ENCODE measurements around the gene CPN1.
"Not testable (repeated sequence)": the region's sequence is repeated elsewhere in the genome, so short reads cannot be mapped to it uniquely, and the experiment has no call there.

CPN1 gene

GRCh38 chr10:100081075-100082001 lies at the start of gene CPN1:
Gene CPN1, minus strand, starts transcription at chr10:100081869. Its CDS starts 244 bp downstream, at chr10:100081625.
- no peak for DNase-seq

DNA sequence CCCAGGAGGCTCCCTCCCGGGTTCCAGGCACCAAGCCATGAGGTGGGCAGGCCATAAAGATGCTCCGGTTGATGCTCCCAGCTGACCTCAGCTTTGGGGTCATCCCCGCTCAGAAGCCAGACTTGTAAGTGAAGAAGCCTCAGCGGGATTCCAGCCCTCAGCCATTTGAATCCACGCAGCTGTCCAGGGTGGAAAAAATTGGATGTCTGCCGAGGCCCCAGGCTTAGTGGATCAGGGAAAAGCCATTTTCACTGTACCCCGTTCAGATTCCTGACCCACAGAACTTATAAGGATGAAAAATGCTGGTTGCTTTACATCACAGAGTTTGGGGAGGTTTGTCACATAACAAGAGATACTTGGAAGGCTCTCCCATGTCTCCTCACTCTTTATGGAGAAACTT lies 49.2 kb upstream of the CPN1 start:
- DNase-seq, result no peak

DNA sequence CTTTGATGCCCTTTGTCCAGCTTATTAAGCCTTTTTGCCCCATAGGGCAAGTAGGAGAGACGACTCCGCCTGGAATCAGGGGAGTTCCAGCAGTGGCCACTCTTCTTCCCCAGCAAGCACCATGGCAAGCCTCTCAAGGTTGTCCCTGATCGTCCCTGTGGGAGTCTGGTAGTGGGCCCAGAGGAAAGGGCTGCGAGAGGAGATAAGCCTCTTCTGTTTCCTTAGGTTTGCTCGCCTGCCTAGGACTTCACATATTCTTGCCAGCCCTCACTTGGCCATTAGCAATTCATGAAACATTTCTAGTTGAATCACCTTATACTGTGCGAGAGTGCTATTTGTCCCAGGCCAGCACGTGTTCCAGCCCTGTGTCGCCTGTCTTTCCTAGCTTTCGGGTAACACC lies 47.8 kb upstream of the CPN1 start:
- no peak for DNase-seq

DNA sequence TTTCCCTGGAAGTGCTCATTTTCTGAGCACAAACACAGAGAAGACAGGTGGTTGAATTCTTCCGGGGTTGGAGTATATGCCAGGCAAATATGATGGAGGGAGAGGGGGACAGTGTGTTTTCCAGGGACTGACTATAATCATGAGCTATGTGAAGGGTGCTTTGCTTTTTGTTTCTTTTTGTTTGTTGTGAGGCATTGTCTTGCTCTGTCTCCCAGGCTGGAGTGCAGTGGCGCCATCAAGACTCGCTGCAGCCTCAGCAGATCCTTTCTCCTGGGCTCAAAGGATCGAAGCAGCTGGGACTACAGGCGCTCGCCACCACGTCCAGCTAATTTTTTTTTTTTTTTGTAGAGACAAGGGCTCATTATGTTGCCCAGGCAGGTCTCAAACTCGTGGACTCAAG lies 47.3 kb upstream of the CPN1 start:
- no peak for DNase-seq

GRCh38 chr10:100125335-100125734 lies 43.7 kb upstream of the CPN1 start:
- DNase-seq, result not testable (repeated sequence)

DNA sequence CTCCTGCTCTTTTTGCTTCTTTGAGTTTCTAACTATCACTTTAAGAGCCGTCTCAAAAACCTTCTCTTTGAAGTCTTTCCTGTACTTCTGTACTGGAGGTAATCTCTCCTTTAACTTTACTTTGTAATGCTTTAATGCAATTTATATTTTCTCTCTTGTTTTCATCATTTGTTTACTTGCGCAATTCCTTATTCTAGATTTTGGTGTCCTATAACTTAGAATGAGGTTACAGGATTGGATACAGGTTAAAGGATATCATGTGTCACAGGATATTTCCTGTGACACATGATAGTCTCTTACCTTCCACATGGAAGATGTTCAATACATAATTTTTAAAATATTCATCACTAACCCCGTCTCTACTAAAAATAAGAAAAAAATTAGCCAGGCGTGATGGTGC lies 42.4 kb upstream of the CPN1 start:
- no peak for DNase-seq

DNA sequence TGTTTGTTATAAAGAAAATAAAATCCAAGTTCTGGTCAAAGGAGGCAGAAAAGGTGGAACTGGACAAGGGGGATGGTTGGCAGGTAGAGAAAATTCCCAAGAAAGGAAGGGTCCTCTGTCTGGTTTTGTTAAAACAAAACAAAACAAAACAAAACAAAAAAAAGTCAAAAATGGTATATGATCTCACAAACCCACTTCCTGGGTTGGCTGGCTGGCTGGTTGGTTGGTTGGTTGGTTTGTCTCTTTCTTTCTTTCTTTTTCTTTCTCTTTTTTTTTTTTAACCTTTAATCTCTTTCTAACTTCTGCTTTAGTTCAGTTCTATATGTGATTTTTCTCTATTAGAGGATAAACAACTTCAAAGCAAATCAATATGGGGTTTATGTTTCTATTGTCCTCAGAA lies 41.1 kb upstream of the CPN1 start:
- no peak for DNase-seq

DNA sequence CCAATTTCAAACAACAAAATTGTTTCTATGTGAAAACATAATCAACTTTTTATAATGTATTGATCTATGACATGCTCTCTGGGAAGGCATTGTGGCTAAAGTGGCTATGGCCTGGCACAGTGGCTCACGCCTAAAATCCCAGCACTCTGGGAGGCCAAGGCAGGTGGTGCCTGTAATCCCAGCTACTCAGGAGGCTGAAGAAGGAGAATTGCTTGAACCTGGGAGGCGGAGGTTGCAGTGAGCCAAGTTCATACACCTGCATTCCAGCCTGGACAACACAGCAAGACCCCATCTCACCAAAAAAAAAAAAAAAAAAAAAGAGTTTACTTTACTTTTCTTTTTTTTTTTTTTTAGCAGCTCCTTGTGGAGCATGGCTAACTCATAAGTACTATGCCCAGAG lies 38.9 kb upstream of the CPN1 start:
- DNase-seq, result no peak

DNA sequence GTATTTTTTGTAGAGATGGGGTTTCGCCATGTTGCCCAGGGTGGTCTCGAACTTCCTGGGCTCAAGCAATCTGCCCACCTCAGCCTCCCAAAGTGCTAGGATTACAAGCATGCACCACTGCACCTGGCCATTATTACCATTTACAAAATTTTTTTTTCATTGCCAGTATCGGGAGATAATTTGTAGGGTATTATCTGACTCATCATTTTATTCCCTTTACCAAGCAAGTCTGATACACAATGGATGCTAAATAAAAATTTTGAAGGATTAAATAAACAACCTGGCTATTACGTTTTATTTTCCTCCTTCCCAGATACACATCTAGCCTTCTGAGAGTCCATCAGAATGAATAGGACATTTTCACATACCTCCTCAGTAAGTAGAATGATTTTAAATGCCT lies 38.1 kb upstream of the CPN1 start:
- no peak for DNase-seq

DNA sequence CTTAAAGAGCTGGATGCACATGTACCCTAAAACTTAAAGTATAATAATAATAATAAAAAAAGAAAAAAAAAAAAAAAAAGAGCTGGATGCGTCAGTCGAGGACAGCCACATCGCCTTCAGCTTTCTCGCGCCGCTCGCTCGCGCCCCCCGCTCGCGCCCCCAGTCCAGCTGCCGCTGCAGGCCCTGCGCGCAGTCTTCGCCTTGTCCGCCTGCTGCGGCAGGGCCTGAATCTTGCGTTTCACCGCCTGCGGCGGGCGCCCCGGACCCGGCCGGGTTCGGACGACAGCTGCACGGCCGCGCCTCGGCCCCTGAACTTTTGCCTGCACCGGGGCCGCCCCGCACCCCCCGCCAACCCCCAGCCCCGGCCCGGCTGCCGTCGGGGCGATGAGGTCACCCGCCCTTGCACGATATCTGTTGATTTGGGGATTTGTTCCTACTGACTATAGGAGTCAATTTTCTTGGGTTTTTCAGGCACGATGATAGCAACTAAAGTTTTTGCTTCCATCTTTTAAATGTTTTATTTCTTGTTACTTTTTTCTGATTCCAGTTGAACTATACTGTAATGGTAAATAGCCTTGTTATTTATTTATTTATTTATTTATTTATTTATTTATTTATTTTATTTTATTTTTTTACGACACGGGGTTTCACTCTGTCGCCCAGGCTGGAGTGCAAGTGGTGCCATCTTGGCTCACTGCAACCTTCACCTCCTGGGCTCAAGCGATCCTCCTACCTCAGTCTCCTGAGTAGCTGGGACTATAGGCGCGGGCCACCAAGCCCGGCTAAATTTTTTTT lies 33.5 kb upstream of the CPN1 start:
- DNase-seq, result no peak

- no peak for DNase-seq
Observed at GRCh38 chr10:100114460-100114859, 32.8 kb upstream of the CPN1 start.

DNA sequence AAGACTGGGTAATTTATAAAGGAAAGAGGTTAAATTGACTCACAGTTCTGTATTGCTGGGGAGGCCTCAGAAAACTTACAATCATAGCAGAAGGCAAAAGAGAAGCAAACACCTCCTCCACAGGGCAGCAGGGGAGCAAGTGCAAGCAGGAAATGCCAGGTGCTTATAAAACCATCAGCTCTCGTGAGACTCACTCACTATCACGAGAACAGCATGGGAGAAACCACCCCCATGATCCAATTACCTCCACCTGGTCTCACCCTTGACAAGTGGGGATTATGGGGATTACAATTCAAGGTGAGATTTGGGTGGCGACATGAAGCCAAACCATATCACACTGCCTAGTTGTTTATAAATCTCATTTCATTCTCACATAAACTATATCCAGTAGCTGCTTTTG lies 28.0 kb upstream of the CPN1 start:
- no peak for DNase-seq

GRCh38 chr10:100106865-100107264 lies 25.2 kb upstream of the CPN1 start:
- no peak for DNase-seq

GRCh38 chr10:100104300-100104699 lies 22.6 kb upstream of the CPN1 start:
- DNase-seq, result no peak

DNA sequence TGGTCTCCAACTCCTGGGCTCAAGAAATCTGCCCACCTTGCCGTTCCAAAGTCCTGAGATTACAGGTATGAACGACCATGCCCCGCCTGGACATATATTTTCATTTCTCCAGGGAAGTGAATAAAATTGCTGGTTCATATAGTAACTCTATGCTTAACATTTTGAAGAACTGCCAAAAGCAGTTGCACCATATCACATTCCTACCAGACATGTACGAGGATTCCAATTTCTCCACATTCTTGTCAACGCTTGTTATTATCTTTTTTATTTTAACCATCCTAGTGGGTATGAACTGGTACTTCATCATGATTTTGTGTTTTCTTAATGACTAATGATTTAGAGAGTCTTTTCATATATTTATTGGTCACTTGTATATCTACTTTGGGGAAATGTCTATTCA lies 21.9 kb upstream of the CPN1 start:
- no peak for DNase-seq

DNA sequence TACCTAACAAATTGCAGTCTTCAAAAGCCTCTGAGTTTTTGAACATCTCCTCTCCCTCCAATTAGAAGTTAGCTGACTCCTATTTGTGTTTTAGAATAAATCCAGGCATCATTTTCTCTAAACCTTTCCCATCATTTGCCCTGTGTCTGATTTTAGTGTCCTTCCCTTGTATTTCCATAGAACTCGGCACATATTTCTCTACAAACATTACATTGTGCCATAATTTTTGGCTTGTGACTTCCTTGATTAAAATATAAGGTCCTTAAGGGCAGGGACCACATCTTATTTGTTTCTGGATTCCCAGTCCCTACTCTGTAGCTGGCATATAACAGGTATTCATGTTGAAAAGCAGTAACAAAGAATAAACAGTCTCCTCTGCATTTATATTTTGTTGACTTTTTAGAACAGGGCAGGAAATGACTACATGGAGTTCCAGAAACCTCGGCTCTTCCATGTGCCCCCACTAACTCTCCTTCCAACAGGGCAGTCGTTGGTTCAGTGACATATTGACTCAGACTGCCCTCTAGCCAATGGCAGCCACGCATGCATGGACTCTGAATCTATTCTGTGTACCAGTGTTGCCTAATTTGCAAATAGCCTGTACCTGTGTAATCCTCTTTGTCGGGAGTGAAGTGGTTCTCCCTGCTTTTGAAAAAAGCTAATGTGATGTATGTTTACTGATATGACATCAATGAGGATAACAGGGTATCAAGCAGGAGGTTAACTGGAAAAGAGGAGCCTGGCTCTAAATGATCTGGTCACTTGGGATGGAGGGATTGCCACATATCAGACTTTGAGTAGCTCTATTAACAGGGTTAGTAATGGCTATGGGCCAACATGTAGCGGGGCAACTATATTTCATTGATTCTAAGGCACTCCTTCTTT lies 19.8 kb upstream of the CPN1 start:
- DNase-seq, result no peak

DNA sequence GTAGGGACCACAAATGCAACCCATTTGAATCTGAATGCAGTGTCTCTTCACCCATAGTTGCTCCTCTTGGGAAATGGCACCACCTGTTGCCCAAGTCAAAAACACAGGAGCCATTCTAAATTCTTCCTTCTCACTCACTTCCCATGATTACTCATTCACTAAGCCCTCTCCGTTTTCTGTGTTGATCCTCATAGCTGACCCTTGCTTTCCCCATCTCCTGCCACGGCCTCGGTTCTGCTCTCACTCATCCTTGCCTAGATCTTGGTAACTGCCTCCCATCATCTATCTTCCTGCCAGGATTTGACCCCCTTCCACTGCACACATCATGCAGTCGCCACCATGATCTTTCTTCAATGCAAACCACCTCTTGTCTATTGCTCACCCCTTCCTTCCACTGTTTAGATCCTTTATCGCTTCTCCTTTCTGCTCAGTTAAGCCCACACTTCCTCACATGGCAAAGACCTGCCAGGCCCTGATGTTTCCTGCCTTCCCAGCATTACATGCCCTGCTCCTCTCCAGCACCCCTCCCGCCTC lies 19.0 kb upstream of the CPN1 start:
- DNase-seq, result no peak

DNA sequence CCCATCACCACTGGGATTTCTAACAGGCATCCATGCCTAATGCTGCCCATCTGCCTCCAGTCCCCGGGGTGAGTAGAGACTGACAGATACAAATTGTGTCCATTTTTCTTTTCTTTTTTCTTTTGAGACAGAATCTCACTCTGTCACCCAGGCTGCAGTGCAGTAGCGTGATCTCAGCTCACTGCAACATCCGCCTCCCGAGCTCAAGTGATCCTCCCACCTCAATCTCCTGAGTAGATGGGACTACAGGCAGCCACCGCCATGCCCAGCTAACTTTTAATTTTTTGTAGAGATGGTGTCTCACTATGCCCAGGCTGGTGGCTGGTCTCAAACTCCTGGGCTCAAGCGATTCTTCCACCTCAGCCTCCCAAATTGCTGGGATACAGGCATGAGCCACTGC lies 7.6 kb upstream of the CPN1 start:
- no peak for DNase-seq

- DNase-seq, result not testable (repeated sequence)
Observed at GRCh38 chr10:100086708-100087107, 5.0 kb upstream of the CPN1 start.

DNA sequence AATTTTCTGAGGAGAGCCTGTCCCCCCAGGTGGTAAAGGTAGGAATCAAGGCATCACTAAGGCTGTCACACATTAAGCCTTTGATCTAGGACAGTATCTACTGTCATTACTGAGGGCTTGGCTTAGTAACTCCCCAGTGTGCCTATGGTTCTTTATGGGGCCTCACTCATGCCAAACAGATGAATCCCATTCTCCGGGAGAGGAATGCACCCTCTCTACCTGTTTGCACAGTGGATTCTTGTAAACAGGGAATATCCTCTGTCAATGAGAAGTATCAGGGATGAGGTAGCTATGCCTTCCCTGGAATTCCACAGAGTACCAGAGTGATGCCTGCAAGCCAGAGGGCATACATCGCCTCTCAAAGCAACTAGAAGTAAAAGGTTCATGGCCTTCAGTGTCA lies 3.9 kb upstream of the CPN1 start:
- no peak for DNase-seq

DNA sequence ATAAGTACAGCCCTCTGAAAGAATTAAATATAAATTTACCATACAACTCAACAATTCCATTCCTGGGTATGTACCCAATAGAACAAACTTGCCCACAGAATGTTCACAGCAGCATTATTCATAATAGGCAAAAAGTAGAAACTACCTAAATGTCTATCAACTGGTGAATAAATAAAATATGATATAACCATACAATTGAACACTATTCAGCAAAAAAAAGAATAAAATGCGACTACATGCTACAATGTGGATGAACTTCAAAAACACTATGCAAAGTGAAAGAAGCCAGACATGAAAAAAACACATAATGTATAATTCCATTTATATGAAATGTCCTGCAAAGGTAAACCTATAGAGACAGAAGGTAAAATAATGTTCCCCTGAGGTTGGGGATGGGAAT lies 2.0 kb upstream of the CPN1 start:
- no peak for DNase-seq

DNA sequence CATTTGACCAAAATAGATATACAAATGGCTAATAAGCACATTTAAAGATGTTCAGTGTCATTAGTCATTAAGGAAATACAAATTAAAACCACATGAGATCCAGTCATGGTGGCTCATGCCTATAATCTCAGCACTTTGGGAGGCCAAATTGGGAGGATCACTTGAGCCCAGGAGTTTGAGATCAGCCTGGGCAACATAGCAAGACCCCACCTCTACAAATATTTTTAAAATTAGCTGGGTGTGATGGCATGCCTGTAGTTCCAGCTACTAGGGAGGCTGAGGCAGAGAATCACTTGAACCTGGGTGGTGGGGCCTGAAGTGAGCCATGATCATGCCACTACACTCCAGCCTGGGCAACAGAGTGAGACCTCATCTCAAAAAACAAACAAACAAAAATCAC lies 607 bp upstream of the CPN1 start:
- DNase-seq, result not testable (repeated sequence)

GRCh38 chr10:100076750-100077149 lies 4.9 kb downstream of the CPN1 start:
- DNase-seq, result no peak
